Measurements from ENCODE around the gene NTSR1.

DNA sequence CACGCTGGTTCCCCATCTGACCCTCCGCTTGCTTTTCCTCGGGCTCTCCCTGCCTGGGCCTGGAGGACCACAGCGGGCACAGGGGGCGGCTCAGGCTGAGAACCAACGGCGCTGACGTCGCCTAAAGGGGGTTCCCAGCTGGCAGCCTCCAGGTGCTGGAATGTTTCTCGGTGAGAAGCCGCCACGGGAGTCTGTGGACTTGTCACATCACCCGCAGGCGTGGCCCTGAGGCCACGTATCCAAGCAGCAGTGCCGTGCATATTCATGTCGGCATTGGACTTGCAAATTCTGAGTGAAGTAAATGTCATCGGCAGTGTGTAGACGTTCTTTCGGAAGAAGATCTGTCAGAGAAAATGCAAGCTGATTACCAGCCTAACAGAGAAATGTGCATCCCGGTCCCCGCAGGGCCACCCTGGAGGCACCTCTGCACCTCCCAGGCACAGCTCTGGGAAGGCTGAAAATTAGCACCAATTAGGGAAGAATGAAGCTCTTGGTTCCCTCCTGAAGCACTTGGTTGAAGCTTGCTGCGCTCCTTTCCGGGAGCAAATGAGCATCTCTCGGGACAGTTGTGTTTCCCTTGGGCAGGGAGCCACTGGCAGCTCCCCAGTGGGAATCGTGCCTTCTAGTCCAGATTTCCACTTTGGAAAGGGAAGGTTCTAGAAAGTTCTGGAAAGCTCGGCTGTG, 24.3 kb downstream of the NTSR1 start:
- TF ChIP-seq, protein P1, sequence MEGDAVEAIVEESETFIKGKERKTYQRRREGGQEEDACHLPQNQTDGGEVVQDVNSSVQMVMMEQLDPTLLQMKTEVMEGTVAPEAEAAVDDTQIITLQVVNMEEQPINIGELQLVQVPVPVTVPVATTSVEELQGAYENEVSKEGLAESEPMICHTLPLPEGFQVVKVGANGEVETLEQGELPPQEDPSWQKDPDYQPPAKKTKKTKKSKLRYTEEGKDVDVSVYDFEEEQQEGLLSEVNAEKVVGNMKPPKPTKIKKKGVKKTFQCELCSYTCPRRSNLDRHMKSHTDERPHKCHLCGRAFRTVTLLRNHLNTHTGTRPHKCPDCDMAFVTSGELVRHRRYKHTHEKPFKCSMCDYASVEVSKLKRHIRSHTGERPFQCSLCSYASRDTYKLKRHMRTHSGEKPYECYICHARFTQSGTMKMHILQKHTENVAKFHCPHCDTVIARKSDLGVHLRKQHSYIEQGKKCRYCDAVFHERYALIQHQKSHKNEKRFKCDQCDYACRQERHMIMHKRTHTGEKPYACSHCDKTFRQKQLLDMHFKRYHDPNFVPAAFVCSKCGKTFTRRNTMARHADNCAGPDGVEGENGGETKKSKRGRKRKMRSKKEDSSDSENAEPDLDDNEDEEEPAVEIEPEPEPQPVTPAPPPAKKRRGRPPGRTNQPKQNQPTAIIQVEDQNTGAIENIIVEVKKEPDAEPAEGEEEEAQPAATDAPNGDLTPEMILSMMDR (conservative IDR thresholded peaks at IDR 0.05), result no peak
- TF ChIP-seq EZH2 (IDR thresholded peaks at IDR 0.05; ENCODE audit: low read depth), result no peak

All from PC-9 (cell line).